Neural crest cell (in vitro differentiated cells): Measurements from ENCODE around the gene CCDC74A. TPM values are rescaled to one million over a fixed set of nuclear protein-coding genes. Genes with fewer than 3 reads are reported as not detected.

Experiments used
- DNase-seq: peaks from one replicate; pipeline ENCODE4 v3.0.0; 2021; ENCODE audit warnings: low read depth, mixed read lengths, low spot score
- H3K27ac Mint-ChIP-seq: one replicate; pipeline ENCODE4 v1.8.0; 2021; ENCODE audit warnings: mild to moderate bottlenecking, mixed read lengths; ENCODE audit not compliant: unreplicated experiment
- H3K27me3 Mint-ChIP-seq: 2 replicates; pipeline ENCODE4 v1.8.0; 2021; ENCODE audit warnings: low read depth, mild to moderate bottlenecking, mixed read lengths
- H3K36me3 Mint-ChIP-seq: 2 replicates; pipeline ENCODE4 v1.8.0; 2021; ENCODE audit warnings: low read depth, mild to moderate bottlenecking, mixed read lengths
- H3K4me1 Mint-ChIP-seq: 2 replicates; pipeline ENCODE4 v1.8.0; 2021; ENCODE audit warnings: mixed read lengths
- H3K4me3 Mint-ChIP-seq: one replicate; pipeline ENCODE4 v1.8.0; 2021; ENCODE audit warnings: mild to moderate bottlenecking, mixed read lengths
- H3K9me3 Mint-ChIP-seq: 2 replicates; pipeline ENCODE4 v1.8.0; 2021; ENCODE audit warnings: mixed read lengths
- CTCF ChIP-seq: fragments of 200-600 bp; sonication (generic); conservative IDR thresholded peaks from 2 replicates; pipeline ENCODE4 v1.5.0; 2021; ENCODE audit warnings: antibody characterized with exemption, mild to moderate bottlenecking
- microRNA-seq: library from miRNA; unstranded; fragments of <30 nt; microRNA quantifications from one replicate; pipeline ENCODE4, GENCODE V29; 2020
- total RNA-seq: library from RNA; stranded (reverse); gene quantifications from 2 replicates; pipeline ENCODE4 v1.2.1, GENCODE V29; 2021

Gene CCDC74A
- total RNA-seq, 1 donor from 2014 or later, result 25.5 TPM

GRCh38 chr2:131572175-131572574, 44.5 kb downstream of the CCDC74A start:
- no peak overlapping the region for H3K27ac Mint-ChIP-seq
- H3K4me1 Mint-ChIP-seq, result no peaks in the 10 kb centered on the region
- H3K36me3 Mint-ChIP-seq, result no peaks in the 10 kb centered on the region
- peaks cover 33% of the 10 kb centered on the region for H3K27me3 Mint-ChIP-seq
- H3K4me3 Mint-ChIP-seq, result no peak overlapping the region
- DNase-seq, result no peak
- no peaks in the 10 kb centered on the region for H3K9me3 Mint-ChIP-seq
- TF ChIP-seq CTCF, result no peak

DNA sequence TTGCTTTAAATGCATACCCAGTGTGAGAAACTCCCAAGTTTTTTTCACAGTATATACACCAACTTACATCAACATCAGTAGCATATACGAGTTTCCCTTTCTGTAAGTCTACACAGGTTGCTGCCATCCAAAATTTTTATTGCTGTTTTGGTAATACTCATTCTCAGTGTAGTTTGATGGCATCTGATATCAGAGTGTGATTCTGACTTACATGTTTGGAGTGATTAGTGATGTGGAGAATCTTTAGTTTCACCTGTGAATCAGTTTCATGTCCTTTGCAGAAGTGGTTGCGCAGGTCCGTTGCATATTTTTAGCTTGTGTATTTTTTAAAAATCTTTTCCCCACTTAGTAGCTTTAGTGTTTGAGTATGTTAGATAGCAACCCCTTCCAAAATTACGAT, 50.1 kb downstream of the CCDC74A start:
- no peak for TF ChIP-seq CTCF
- no peak overlapping the region for H3K27ac Mint-ChIP-seq
- DNase-seq, result no peak
- no peaks in the 10 kb centered on the region for H3K4me1 Mint-ChIP-seq
- H3K4me3 Mint-ChIP-seq, result no peak overlapping the region
- no peaks in the 10 kb centered on the region for H3K9me3 Mint-ChIP-seq
- H3K27me3 Mint-ChIP-seq, result peaks cover 35% of the 10 kb centered on the region
- H3K36me3 Mint-ChIP-seq, result no peaks in the 10 kb centered on the region

DNA sequence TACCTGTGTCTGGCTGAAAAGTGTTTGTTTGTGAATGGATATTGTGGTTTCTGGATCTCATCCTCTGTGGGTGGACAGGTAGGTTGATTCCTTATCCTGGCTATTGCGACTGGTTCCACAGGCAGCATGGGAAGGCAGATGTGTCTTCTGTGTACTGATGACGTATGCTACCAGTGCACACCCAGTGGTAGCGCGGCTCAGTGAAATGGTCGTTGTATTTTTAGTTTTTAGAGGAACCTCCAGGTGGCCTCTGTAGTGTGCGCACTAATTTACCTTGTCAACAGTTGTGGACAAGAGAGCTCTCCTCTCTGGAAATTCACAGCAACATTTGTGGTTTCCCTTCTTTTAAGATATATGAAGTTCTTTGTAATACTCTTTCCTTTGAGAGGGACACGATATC, 52.5 kb downstream of the CCDC74A start:
- Mint-ChIP-seq H3K4me3 (no peak overlapping the region), H3K36me3 (no peaks in the 10 kb centered on the region), H3K27me3 (peaks cover 15% of the 10 kb centered on the region), H3K4me1 (no peaks in the 10 kb centered on the region), H3K27ac (no peak overlapping the region), H3K9me3 (no peaks in the 10 kb centered on the region)
- no peak for TF ChIP-seq CTCF
- DNase-seq, result no peak

Small RNAs within 50 kb of the gene (microRNA-seq; reads per million reads assigned to microRNA genes)
- gene MIR4784, result not detected

Other genes starting within 250 kb of the CCDC74A start
- gene RAB6D, start 163.7 kb upstream of the CCDC74A start, total RNA-seq, result 0.42 and 0.52 TPM in 2 replicates
- not detected in 2 replicates for gene TUBA3D, start 51.8 kb upstream of the CCDC74A start, total RNA-seq
- gene MZT2A, start 35.5 kb upstream of the CCDC74A start, total RNA-seq, result 114 TPM in 2 replicates